Esophagus muscularis mucosa (tissue), 4 donors: ENCODE data around the gene IMPA2.

ENCODE experiments used
- EP300 ChIP-seq: sonication (generic); formaldehyde crosslinking; IDR thresholded peaks from one replicate; pipeline ENCODE4 v1.6.1; 2017; ENCODE audit warnings: antibody characterized with exemption
- POLR2A ChIP-seq: fragments of 450-650 bp; IDR thresholded peaks from one replicate; pipeline ENCODE4 v1.6.1; 2017; ENCODE audit warnings: antibody characterized with exemption, moderate library complexity, mild to moderate bottlenecking, low read depth
- POLR2AphosphoS5 ChIP-seq, 2 donors: sonication (generic); formaldehyde crosslinking; IDR thresholded peaks; one replicate each; pipeline ENCODE4 v1.6.1; 2017; ENCODE audit warnings: antibody characterized with exemption in 2 of 2
- TF ChIP-seq, protein P1 (sequence below), 3 experiments: fragments of 200-600 bp in 2 of 3; fragments of 450-650 bp in 1 of 3; sonication (generic) in 2 of 3; IDR thresholded peaks; one replicate each; pipeline ENCODE4 v1.5.1; 2017 to 2019; ENCODE audit warnings: antibody characterized with exemption in 3 of 3, mild to moderate bottlenecking in 2 of 3, moderate library complexity in 1 of 3

DNA sequence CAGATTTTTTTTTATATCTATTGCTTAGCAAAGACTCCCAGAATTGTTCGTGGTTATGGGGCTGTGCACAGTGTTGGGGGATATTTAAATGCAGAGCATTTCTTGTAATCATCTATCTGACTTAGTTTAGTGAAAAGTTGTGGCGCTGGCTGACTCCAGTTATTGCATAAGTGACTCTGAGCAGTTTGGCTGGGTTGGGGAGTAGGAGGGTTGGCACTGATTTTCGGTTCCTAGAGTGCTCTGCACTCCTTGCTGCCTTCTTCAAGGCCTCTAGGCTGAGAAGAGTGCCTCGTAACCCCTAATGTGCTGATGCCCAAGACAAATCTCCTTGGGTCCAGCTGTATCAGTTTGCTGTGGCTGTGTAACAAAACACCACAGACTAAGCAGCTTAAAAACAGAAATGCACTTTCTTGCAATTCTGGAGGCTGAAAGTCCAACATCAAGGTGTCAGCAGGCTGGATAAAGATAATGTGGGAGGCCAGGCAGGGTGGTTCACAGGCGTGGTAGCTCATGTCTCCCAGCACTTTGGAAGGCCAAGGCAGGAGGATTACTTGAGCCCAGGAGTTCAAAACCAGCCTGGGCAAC lies 6.5 kb upstream of the IMPA2 start:
- TF ChIP-seq, protein P1, sequence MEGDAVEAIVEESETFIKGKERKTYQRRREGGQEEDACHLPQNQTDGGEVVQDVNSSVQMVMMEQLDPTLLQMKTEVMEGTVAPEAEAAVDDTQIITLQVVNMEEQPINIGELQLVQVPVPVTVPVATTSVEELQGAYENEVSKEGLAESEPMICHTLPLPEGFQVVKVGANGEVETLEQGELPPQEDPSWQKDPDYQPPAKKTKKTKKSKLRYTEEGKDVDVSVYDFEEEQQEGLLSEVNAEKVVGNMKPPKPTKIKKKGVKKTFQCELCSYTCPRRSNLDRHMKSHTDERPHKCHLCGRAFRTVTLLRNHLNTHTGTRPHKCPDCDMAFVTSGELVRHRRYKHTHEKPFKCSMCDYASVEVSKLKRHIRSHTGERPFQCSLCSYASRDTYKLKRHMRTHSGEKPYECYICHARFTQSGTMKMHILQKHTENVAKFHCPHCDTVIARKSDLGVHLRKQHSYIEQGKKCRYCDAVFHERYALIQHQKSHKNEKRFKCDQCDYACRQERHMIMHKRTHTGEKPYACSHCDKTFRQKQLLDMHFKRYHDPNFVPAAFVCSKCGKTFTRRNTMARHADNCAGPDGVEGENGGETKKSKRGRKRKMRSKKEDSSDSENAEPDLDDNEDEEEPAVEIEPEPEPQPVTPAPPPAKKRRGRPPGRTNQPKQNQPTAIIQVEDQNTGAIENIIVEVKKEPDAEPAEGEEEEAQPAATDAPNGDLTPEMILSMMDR (IDR thresholded peaks at IDR 0.05), result no peak
- TF ChIP-seq POLR2A (no peak), POLR2AphosphoS5 (IDR thresholded peaks at IDR 0.05) (no peak), EP300 (no peak)
